GM12878 (cell line): ENCODE data around the gene EVI5L. TPM values are rescaled to one million over a fixed set of nuclear protein-coding genes. Genes with fewer than 3 reads are reported as not detected.

ENCODE experiments used
- ATAC-seq: fragments of 200-7000 bp; cut with Tn5 transposase; 3 replicates; pipeline ENCODE4 v1.9.1; 2020; ENCODE audit warnings: mild to moderate bottlenecking, moderate library complexity
- BruUV-seq: library from RNA; stranded (reverse); fragments of 400-500 nt; replicated peaks from 2 replicates; lab custom pipeline; 2021; lab: Mats Ljungman, UMichigan
- CTCF ChIA-PET: fragments of 300-600 bp; sonication (Branson Sonifier 250); formaldehyde crosslinking; extraction: SDS; loops from one replicate; lab custom pipeline; 2021; ENCODE audit warnings: inconsistent platforms; lab: Yijun Ruan, JAX
- POLR2A ChIA-PET: fragments of 350-600 bp; formaldehyde crosslinking; extraction: SDS; loops from one replicate; lab custom pipeline; 2021; ENCODE audit warnings: inconsistent platforms; lab: Charles Lee
- RAD21 ChIA-PET: fragments of 300-600 bp; sonication (Branson Sonifier 250); formaldehyde crosslinking; loops from one replicate; lab custom pipeline; 2023; ENCODE audit warnings: antibody characterized with exemption; ENCODE audit not compliant: unreplicated experiment; lab: Charles Lee
- SMC1A ChIA-PET: fragments of 300-600 bp; sonication (Branson Sonifier 250); formaldehyde crosslinking; loops from one replicate; lab custom pipeline; 2023; ENCODE audit not compliant: unreplicated experiment, uncharacterized antibody; lab: Charles Lee
- DNase-seq: peaks from one replicate; pipeline ENCODE4 v3.0.0-alpha.2; 2011; ENCODE audit warnings: low read depth, low spot score
- FAIRE-seq: peaks from 3 replicates; lab custom pipeline; 2011; peaks lifted over from hg19 to GRCh38; lab: Jason Lieb, UNC
- H2AFZ ChIP-seq: 2 replicates; pipeline ENCODE4 v1.6.0; 2011; ENCODE audit warnings: low read depth, low read length, control low read depth; ENCODE audit not compliant: control insufficient read depth
- H3K27ac ChIP-seq: 2 replicates; pipeline ENCODE4 v1.5.1; 2011; ENCODE audit warnings: control low read depth; ENCODE audit not compliant: control insufficient read depth, insufficient read depth
- H3K27me3 ChIP-seq, 2 experiments: replicated peaks in 1 of 2; 2 replicates each; pipeline versions ENCODE4 v1.6.0 to v1.6.1; 2011; ENCODE audit warnings: low read length in 1 of 2; ENCODE audit not compliant: control insufficient read depth in 2 of 2, insufficient read depth in 2 of 2
- H3K36me3 ChIP-seq, 2 experiments: 2 replicates each; pipeline ENCODE4 v1.5.1; 2011; ENCODE audit warnings: low read length in 1 of 2; ENCODE audit not compliant: control insufficient read depth in 2 of 2, insufficient read depth in 2 of 2
- H3K4me1 ChIP-seq: 2 replicates; pipeline ENCODE4 v1.6.1; 2011; ENCODE audit warnings: mild to moderate bottlenecking, low read length, moderate library complexity, mixed read lengths; ENCODE audit not compliant: control insufficient read depth, insufficient read depth
- H3K4me2 ChIP-seq: 2 replicates; pipeline ENCODE4 v1.6.0; 2011; ENCODE audit warnings: control low read depth; ENCODE audit not compliant: control insufficient read depth, insufficient read depth
- H3K4me3 ChIP-seq: fragments of 200-600 bp; sonication (generic); 2 replicates; pipeline ENCODE4 v1.5.1; 2016
- H3K79me2 ChIP-seq: 2 replicates; pipeline ENCODE4 v1.6.0; 2011; ENCODE audit warnings: low read length; ENCODE audit not compliant: control insufficient read depth, insufficient read depth
- H3K9ac ChIP-seq: 2 replicates; pipeline ENCODE4 v1.8.0; 2011; ENCODE audit warnings: low read length, control low read depth, mixed read lengths; ENCODE audit not compliant: control insufficient read depth, insufficient read depth
- H3K9me3 ChIP-seq: replicated peaks from 3 replicates; pipeline ENCODE4 v1.5.1; 2011; ENCODE audit warnings: mild to moderate bottlenecking, low read length; ENCODE audit not compliant: control insufficient read depth, insufficient read depth
- H4K20me1 ChIP-seq: 2 replicates; pipeline ENCODE4 v1.6.0; 2011; ENCODE audit not compliant: control insufficient read depth, insufficient read depth
- BHLHE40 ChIP-seq, 2 experiments: fragments of 450-650 bp in 1 of 2; IDR thresholded peaks; 2 replicates each; pipeline ENCODE4 v1.6.1; 2011 to 2017; ENCODE audit warnings: low read depth in 2 of 2, borderline replicate concordance in 1 of 2, improper control_type of control experiment in 1 of 2, low read length in 1 of 2, mild to moderate bottlenecking in 1 of 2
- CHD2 ChIP-seq: IDR thresholded peaks from 2 replicates; pipeline ENCODE4 v1.6.1; 2011; ENCODE audit warnings: low read depth, low read length, improper control_type of control experiment, borderline replicate concordance
- GATAD2B ChIP-seq: fragments of 450-650 bp; conservative IDR thresholded peaks from 2 replicates; pipeline ENCODE4 v1.6.1; 2017; ENCODE audit warnings: low read depth, mild to moderate bottlenecking, moderate library complexity
- HDGF ChIP-seq: fragments of 450-650 bp; IDR thresholded peaks from 2 replicates; pipeline ENCODE4 v1.6.1; 2016; ENCODE audit warnings: antibody characterized with exemption
- IKZF1 ChIP-seq: fragments of 450-650 bp; conservative IDR thresholded peaks from 2 replicates; pipeline ENCODE4 v1.6.1; 2017; ENCODE audit warnings: antibody characterized with exemption, mild to moderate bottlenecking
- LARP7 ChIP-seq: fragments of 450-650 bp; IDR thresholded peaks from 2 replicates; pipeline ENCODE4 v1.6.1; 2017; ENCODE audit warnings: mild to moderate bottlenecking
- NRF1 ChIP-seq: conservative IDR thresholded peaks from 2 replicates; pipeline ENCODE4 v1.6.1; 2011; ENCODE audit warnings: mild to moderate bottlenecking, low read depth, low read length, improper control_type of control experiment
- POLR2A ChIP-seq: IDR thresholded peaks from 2 replicates; pipeline ENCODE4 v1.6.1; 2011; ENCODE audit warnings: low read depth, mild to moderate bottlenecking, low read length
- RCOR1 ChIP-seq: conservative IDR thresholded peaks from 2 replicates; pipeline ENCODE4 v1.6.1; 2012; ENCODE audit warnings: low read depth, low read length, improper control_type of control experiment
- TARDBP ChIP-seq: IDR thresholded peaks from 2 replicates; pipeline ENCODE4 v1.6.1; 2016; ENCODE audit warnings: borderline replicate concordance
- ZNF217 ChIP-seq: fragments of 450-650 bp; IDR thresholded peaks from 2 replicates; pipeline ENCODE4 v1.6.1; 2017; ENCODE audit warnings: antibody characterized with exemption, mild to moderate bottlenecking
- WGBS: methylation state at CpG from one replicate; pipeline ENCODE4 v1.1.6; 2016; ENCODE audit warnings: low lambda C conversion rate; ENCODE audit not compliant: insufficient replicate concordance, insufficient coverage; ENCODE audit errors: missing lambda C conversion rate; 5-methylcytosine and 5-hydroxymethylcytosine counted together
- in situ Hi-C: fragments of 300-500 bp; cut with MboI; formaldehyde crosslinking; loops from 9 replicates; pipeline ENCODE4 v1.14.3; 2018; ENCODE audit warnings: mixed read lengths
- intact Hi-C: fragments of 100-400 bp; cut with micrococcal nuclease; formaldehyde crosslinking; loops from one replicate; pipeline ENCODE4 v1.14.2; 2022; ENCODE audit not compliant: unreplicated experiment
- polyA plus RNA-seq, 11 experiments: library from polyadenylated mRNA; depleted of rRNA in 4 of 11; unstranded in 6 of 11; stranded (reverse) in 5 of 11; fragments of >200 nt; fragmentation: Nextera tagmentation in 4 of 11; fragmentation: Illumina TruSeq in 1 of 11; extraction: Ambion mirVana in 4 of 11; extraction: Trizol in 1 of 11; gene quantifications; 1 replicate in 1 of 11; 2 replicates in 10 of 11; pipeline versions ENCODE4 v1.2.1 to v1.2.3, GENCODE V29; 2011 to 2016; ENCODE audit warnings: inconsistent platforms in 2 of 11, missing spikeins in 2 of 11, low read depth in 1 of 11
- total RNA-seq, 4 experiments: library from RNA; depleted of rRNA in 3 of 4; stranded (reverse); fragments of >200 nt in 3 of 4; fragmentation: Illumina TruSeq in 1 of 4; extraction: Trizol in 1 of 4; gene quantifications; 2 replicates each; pipeline versions ENCODE4 v1.2.1 to v1.2.3, GENCODE V29; 2013 to 2021
- TF ChIP-seq, protein P1 (sequence below): fragments of 450-650 bp; conservative IDR thresholded peaks from 2 replicates; pipeline ENCODE4 v1.6.1; 2017; ENCODE audit warnings: mild to moderate bottlenecking, moderate library complexity
- TF ChIP-seq, protein P2 (sequence below): IDR thresholded peaks from 2 replicates; pipeline ENCODE4 v1.6.1; 2011; ENCODE audit warnings: borderline replicate concordance, low read depth, mild to moderate bottlenecking, moderate library complexity, low read length; ENCODE audit not compliant: insufficient read depth, poor library complexity, severe bottlenecking

EVI5L gene
- total and polyA plus RNA-seq, 10 of the 15 experiments (the other 5 are each of a cell fraction or from before 2014, with no cell fraction given) = 0.23 to 13.8 (median 5.0) TPM

DNA sequence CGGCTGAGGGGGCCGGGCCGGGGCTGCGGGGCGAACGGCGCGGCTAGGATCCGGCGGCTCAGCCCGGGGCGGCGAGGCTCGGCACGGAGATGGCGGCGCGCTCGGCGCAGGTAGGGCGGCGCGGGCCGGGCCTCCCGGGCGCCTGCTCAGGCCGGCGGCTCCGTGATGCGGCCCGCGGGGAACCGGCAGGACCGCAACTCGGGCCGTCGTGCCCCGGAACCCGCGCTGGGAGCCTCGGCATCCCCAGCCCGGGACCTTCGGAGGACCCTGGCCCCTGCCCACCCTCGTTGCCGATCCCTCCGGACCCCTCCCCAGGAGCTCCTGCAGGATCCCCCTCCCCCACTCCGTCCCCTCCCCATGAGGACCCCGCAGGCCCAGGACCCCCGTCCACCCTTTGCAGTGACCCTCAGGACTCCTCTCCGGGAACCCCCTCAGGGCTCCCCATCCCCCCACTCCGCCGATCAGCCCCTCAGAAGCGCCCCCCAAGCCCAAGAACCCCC, 304 bp downstream of the EVI5L start:
- TF ChIP-seq LARP7 (0 out of 2 replicates have a peak, but pooled peaks have one; percentile 33), TARDBP (no peak), ZNF217 (no peak), CHD2 (peak; percentile 18; the same call in 1 of the 2 replicates), POLR2A (peak; percentile 49; the same call in 1 of the 2 replicates), BHLHE40 (IDR thresholded peaks at IDR 0.05; ENCODE audit: borderline replicate concordance in 1 of 2, low read depth in 2 of 2, low read length in 1 of 2) (0 out of 4 replicates have a peak, but pooled peaks of 1 of the 2 experiments have one; percentile 14), RCOR1 (no peak), HDGF (no peak), IKZF1 (0 out of 2 replicates have a peak, but pooled peaks have one; percentile 22), NRF1 (no peak), GATAD2B (0 out of 2 replicates have a peak, but pooled peaks have one; percentile 29)
- TF ChIP-seq, protein P1, sequence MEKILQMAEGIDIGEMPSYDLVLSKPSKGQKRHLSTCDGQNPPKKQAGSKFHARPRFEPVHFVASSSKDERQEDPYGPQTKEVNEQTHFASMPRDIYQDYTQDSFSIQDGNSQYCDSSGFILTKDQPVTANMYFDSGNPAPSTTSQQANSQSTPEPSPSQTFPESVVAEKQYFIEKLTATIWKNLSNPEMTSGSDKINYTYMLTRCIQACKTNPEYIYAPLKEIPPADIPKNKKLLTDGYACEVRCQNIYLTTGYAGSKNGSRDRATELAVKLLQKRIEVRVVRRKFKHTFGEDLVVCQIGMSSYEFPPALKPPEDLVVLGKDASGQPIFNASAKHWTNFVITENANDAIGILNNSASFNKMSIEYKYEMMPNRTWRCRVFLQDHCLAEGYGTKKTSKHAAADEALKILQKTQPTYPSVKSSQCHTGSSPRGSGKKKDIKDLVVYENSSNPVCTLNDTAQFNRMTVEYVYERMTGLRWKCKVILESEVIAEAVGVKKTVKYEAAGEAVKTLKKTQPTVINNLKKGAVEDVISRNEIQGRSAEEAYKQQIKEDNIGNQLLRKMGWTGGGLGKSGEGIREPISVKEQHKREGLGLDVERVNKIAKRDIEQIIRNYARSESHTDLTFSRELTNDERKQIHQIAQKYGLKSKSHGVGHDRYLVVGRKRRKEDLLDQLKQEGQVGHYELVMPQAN = peak; percentile 39; the same call in 1 of the 2 replicates
- TF ChIP-seq, protein P2, sequence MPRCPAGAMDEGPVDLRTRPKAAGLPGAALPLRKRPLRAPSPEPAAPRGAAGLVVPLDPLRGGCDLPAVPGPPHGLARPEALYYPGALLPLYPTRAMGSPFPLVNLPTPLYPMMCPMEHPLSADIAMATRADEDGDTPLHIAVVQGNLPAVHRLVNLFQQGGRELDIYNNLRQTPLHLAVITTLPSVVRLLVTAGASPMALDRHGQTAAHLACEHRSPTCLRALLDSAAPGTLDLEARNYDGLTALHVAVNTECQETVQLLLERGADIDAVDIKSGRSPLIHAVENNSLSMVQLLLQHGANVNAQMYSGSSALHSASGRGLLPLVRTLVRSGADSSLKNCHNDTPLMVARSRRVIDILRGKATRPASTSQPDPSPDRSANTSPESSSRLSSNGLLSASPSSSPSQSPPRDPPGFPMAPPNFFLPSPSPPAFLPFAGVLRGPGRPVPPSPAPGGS = no peak

More for the DNA sequence above, 304 bp downstream of the EVI5L start:
- no peaks in the 10 kb centered on the region for H3K36me3 ChIP-seq
- no peaks in the 10 kb centered on the region for H4K20me1 ChIP-seq
- H3K27me3 ChIP-seq = no peaks in the 10 kb centered on the region
- in situ Hi-C loops = no loop called here
- DNase-seq (no peak), ATAC-seq (no peak), FAIRE-seq (no peak)
- H3K4me3 ChIP-seq = peak overlapping the region; percentile 55; the same call in 1 of the 2 replicates
- no TSS peak for BruUV-seq
- H2AFZ ChIP-seq = no peak overlapping the region
- intact Hi-C loops = no loop called here
- H3K27ac ChIP-seq = no peak overlapping the region
- WGBS = under 1% methylated on average over 41 of the region's 53 CpGs
- H3K9ac ChIP-seq = peak overlapping the region; percentile 20; the same call in 1 of the 2 replicates
- CTCF ChIA-PET = no interaction called here
- POLR2A ChIA-PET = interaction anchor here (0.6 kb wide), 1 partner anchor 21 kb away, joined by 3 read pairs; no protein-coding TSS in a partner anchor
- peaks cover 6% of the 10 kb centered on the region for H3K4me1 ChIP-seq
- SMC1A ChIA-PET = no interaction called here
- H3K79me2 ChIP-seq = no peaks in the 10 kb centered on the region
- RAD21 ChIA-PET = no interaction called here
- no peaks in the 10 kb centered on the region; the same call in 2 of the 3 replicates for H3K9me3 ChIP-seq
- H3K4me2 ChIP-seq = peak overlapping the region; percentile 71; the same call in 1 of the 2 replicates
